22Rv1 (cell line): Measurements from ENCODE around the gene ABHD15.

Experiments
- H3K27ac ChIP-seq: fragments of 450-650 bp; 2 replicates; pipeline ENCODE4 v1.5.1; 2017
- ZFX ChIP-seq: fragments of 450-650 bp; IDR thresholded peaks from 2 replicates; pipeline ENCODE4 v1.6.1; 2017; ENCODE audit warnings: antibody characterized with exemption, borderline replicate concordance
- TF ChIP-seq, protein P1 (sequence below): fragments of 450-650 bp; IDR thresholded peaks from 2 replicates; pipeline ENCODE4 v1.5.1; 2017; ENCODE audit warnings: mild to moderate bottlenecking

The ABHD15 gene

DNA sequence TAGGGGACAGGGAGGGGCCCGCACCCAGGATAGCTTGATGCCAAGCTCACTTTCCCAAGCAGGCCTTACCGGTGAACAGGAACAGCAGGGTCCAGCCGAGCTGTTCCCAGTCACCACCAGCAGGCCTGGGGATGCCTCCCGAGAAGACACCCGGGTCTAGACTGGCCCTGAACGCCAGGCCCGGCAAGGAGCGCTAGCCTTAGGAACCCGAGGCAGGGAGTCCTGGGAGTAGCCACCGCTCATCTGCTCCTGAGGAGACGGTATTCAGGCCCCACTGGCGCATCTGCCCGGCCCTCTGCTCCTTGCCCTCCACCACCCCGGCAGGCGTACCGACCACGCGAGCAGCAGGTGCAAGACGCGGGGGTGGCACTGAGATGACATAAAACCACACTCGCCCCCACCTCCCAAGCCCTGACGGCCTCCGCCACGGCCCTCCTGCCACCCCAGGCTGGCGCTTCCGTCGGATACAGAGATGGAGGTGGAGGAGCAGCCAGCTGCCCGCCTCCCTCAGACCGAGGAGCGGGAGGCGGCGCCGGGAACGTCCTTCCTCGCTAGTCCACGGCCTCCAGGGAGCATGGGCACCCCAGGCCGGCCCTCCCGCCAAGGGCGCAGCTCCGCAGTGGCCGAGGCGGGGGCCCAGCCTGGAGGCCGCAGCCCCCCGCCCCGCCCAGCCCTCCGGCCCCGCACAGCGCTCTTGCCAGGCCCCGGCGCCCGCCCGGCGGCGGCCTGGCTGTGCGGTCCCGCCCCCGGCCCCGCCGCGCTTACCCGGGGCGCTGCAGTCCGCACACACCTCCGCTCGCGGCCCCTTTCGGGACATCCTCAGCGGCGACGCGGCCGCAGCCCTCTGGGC is 21.9 kb upstream of the ABHD15 start:
- peak overlapping the region; percentile 98 for H3K27ac ChIP-seq
- TF ChIP-seq ZFX = no peak
- TF ChIP-seq, protein P1, sequence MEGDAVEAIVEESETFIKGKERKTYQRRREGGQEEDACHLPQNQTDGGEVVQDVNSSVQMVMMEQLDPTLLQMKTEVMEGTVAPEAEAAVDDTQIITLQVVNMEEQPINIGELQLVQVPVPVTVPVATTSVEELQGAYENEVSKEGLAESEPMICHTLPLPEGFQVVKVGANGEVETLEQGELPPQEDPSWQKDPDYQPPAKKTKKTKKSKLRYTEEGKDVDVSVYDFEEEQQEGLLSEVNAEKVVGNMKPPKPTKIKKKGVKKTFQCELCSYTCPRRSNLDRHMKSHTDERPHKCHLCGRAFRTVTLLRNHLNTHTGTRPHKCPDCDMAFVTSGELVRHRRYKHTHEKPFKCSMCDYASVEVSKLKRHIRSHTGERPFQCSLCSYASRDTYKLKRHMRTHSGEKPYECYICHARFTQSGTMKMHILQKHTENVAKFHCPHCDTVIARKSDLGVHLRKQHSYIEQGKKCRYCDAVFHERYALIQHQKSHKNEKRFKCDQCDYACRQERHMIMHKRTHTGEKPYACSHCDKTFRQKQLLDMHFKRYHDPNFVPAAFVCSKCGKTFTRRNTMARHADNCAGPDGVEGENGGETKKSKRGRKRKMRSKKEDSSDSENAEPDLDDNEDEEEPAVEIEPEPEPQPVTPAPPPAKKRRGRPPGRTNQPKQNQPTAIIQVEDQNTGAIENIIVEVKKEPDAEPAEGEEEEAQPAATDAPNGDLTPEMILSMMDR = no peak

DNA sequence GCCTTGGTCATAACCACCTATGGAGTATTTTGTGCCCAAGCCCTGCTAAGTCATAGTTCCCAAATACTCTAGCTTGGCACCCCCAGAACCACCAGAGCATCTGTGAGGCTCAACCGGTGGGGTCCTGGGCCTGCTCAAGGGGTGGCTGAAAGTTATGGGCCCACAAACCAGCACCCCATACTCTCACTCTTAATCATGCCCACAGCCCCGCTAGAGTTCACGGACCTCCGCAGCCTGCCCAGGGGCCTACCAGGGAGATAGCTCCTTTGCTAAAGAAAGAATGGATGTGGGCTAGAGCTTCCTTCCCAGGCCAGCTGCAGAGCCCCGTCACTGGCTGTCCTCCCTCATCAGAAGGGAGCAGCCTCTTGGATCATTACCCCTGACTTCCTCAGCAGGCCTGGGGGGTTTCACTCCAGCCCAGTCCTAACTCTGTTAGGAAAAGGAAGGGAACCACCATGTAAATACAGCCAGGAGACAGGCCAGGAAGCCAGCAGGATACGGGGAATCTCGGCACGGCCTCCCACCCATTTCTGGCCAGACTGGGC is 21.3 kb upstream of the ABHD15 start:
- TF ChIP-seq, protein P1 = no peak
- TF ChIP-seq ZFX = no peak
- peak overlapping the region; percentile 98 for H3K27ac ChIP-seq

DNA sequence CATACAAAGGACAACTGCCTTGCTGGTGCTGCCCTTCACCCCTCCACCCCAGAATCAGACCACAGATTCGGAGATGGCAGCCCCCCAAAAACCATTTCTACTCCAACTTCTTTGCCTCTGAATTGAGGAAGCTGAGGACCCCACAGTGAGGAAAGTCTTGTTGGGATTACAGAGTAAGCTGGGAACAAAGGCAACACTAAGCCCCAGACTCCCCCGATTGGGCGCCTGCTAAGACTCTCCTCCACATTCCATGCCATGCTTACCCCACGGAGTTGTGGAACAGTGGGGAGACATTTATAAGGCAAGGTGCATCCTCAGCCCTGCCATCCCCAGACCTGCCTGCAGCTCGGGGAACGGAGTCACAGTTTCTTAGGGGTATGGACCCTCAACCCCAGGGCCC is 20.8 kb upstream of the ABHD15 start:
- peak overlapping the region; percentile 98; the same call in 1 of the 2 replicates for H3K27ac ChIP-seq
- no peak for TF ChIP-seq ZFX
- TF ChIP-seq, protein P1 = no peak

DNA sequence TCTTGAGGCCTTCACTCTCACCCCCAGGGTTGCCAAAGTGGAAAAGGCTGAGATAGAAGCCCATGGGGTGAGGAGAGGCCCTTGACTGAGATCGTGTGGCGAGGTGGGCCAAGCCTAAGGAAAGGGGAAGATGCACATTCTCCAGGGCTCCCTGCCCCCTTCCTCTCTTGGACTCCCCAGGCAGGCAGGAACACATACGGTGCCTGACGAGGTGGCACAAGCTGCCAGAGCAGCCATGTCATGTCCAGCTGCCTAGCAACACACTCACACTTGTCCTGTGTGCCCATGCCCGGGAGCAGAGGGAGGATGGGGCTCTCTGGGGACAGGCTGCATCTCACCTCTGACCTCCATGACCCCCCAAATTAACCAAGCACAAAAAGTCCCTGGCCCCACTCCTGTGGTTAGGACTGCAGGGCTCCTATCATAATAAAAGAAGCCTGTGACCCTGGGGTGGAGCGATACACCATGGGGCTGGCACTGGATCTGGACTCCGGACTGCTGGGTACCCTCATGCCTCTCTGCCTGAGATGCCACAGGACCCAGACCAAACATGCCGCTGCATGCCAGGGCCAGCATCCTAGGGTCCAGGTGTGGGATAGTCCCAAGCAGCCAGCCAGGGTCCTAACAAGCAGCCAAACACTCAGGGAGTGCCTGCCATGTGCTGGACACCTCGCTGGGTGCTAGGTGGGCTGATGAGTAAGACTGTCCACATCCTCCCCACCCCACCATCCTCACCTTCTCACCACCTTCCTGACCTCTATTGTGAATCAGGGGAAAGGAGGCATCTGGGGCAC is 20.0 kb upstream of the ABHD15 start:
- no peak for TF ChIP-seq ZFX
- TF ChIP-seq, protein P1 = no peak
- peak overlapping the region; percentile 39 for H3K27ac ChIP-seq

DNA sequence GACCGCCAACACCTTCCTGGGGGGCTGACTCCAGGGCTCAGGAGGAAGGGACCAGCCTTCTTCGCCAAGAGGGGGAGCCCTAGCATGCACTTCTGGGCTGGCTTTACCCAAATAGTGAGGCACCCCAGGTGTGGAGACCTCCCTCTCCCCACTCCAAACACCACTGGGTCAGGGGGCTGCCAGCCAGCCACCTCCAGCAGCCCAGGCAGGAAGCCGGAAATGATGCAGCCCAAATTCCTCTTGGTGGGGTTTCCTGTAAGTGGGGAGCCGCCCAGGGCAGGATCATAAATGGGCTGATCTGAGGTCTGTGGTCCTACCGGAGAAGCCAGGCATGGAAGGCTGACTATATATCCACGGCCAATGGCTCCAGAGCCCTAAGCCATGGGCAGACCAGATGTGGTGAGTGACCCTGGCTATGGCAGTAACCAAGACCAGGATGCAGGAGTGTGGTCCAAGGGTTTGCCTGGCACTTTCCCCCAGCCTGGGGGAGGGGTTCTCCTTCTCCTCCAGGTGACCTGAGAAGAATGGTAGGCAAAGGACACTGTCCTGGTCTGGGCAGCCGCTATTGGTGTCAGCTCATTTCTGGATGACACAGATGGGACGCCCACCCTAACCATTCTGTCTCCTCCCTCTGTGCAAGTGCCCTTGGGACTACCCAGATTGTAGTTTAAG is 18.4 kb upstream of the ABHD15 start:
- TF ChIP-seq ZFX = no peak
- TF ChIP-seq, protein P1 = no peak

DNA sequence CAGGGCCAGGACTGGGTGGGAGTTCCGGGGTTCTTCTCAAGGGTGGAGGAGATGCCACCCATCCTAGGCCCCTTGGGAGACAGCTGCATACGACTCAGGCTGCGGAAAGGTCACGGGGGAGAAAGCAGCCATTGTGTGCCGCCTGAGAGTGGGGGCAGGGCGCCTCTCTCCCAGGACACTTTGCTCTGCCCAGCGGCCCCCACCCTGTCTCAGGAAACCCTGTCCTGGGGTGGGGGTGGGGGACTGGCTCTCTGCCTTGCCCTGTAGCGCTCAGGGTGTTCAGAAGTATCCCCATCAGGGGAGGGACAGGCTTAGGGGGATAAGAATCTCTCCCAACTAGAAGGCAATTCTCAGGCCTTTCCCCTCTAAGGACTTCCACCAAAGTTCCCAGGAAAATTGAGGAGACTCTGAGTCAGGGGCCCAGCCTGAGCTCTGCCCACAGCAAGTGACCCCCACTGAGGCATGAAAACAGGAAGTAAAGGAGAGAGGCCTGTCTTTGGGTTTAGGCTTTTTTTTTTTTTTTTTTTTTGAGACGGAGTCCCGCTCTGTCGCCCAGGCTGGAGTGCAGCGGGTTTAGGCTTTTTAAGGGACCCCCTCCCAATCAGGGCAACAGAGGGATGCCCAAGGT is 17.7 kb upstream of the ABHD15 start:
- TF ChIP-seq, protein P1 = no peak
- no peak for TF ChIP-seq ZFX
- no peak overlapping the region for H3K27ac ChIP-seq

More for the DNA sequence above, 18.4 kb upstream of the ABHD15 start:
- H3K27ac ChIP-seq = no peak overlapping the region
